ENCODE measurements around the gene NPLOC4.

The NPLOC4 gene

DNA sequence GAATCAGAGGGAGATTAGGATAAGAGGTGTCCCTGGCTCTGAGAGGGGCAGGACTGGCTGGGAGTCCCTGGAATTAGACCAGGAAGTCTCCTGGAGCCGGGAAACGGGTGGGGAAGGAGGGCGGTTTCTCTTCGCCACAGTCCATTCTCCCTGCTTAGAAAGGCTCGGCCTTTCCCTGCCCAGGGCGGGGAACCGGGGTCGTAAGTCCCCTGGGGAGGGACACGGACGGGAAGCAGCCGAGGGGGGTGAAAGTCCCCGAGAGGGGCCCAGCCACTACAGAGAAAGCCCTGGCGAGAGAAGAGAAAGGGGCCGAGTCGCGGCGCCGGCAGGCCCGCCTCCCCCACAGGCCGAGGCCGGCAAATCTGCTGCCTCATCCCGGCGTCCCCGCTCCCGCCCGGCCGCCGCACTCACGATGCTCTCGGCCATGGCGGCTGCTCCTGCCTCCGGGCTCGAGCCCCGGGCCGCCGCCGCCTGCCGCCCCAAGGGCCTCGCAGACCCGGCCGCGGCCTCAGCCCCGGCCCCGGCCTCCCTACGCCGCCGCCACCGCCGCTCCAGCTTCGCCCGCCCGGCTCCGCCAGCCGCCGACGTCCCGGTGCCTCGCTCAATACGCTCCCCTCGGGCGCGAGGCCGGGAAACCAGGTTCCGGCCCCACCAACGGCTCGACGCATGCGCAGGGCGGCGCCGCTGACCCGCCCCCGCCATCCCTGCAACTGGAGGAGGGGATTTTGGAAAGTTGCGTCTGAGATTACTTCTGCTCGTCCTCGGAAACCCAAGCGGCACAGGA, at the start of gene NPLOC4, which contains the start of gene TSPAN10:
Gene NPLOC4 (minus strand): TSS at position 608 of the 784 bp plus-strand sequence. CDS start 182 bp downstream, at position 426.
Gene TSPAN10 (plus strand): TSS at position 692 of the 784 bp plus-strand sequence. CDS start 5,217 bp downstream, outside the sequence.
- peak within 1 kb of the TSS; percentile 97 to 99 for H3K9ac ChIP-seq (ENCODE audit: low read length in 2 of 2)
- H3K36me3 ChIP-seq (ENCODE audit: control insufficient read depth in 2 of 2, insufficient read depth in 2 of 2, low read length in 2 of 2), result no peaks in the 10 kb centered on the region
- H3K9me3 ChIP-seq (ENCODE audit: control insufficient read depth in 2 of 2, low read length in 2 of 2), result no peaks in the 10 kb centered on the region
- H3K4me3 ChIP-seq (ENCODE audit: low read length in 2 of 2), result peak within 1 kb of the TSS; percentile 94 to 99
- H3K4me1 ChIP-seq (ENCODE audit: control insufficient read depth, insufficient read depth, low read length), result peaks cover 18% of the 10 kb centered on the region
- peak within 1 kb of the TSS; percentile 74 for H3K27ac ChIP-seq (ENCODE audit: low read length)
- no peaks in the 10 kb centered on the region for H3K27me3 ChIP-seq (ENCODE audit: control insufficient read depth in 1 of 2, insufficient read depth in 2 of 2, low read length in 2 of 2)

DNA sequence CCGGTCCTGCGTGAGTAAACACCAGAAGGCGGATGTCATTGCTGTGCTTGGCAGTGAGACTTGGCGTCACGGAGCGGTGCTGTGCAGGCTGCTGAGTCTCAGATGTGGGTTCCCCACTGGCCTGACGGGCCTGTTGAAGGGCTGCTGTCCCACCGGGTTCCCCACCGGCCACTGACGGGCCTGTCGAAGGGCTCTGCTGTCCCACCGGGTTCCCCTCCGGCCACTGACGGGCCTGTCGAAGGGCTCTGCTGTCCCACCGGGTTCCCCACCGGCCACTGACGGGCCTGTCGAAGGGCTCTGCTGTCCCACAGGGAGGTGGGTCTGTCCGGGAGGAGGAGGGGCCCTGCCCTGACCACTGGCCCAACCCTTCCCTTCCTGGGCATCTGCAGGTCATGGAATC, 49.7 kb upstream of the NPLOC4 start:
- no peak overlapping the region for H3K4me3 ChIP-seq (ENCODE audit: low read length in 2 of 2)
- no peak overlapping the region for H3K27ac ChIP-seq (ENCODE audit: low read length)
- H3K9ac ChIP-seq (ENCODE audit: low read length in 2 of 2), result no peak overlapping the region
- H3K27me3 ChIP-seq (ENCODE audit: control insufficient read depth in 1 of 2, insufficient read depth in 2 of 2, low read length in 2 of 2), result no peaks in the 10 kb centered on the region
- H3K9me3 ChIP-seq (ENCODE audit: control insufficient read depth in 2 of 2, low read length in 2 of 2), result no peaks in the 10 kb centered on the region
- H3K36me3 ChIP-seq (ENCODE audit: control insufficient read depth in 2 of 2, insufficient read depth in 2 of 2, low read length in 2 of 2), result peaks cover 19 to 32% of the 10 kb centered on the region in 2 donors
- peaks cover 26% of the 10 kb centered on the region for H3K4me1 ChIP-seq (ENCODE audit: control insufficient read depth, insufficient read depth, low read length)

DNA sequence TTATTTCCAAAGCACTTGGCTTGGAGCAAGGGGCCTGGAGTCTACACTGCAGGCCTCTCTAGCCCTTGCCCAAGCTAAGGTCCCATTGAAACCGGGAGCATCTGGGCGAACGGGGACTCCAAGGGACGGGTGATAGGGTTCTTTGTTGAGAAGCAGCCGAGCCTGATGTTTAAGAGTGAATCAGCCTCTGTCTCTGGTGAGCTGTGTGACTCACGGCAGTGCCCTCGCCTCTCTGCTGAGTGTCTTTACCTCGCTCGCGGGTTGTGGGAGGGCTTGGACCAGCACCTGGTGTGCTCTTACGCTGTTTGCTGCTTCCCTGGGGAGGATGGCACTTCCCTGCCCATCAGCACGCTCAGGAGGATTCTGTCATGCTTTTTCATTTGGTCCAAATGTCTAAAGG, 48.2 kb upstream of the NPLOC4 start:
- H3K36me3 ChIP-seq (ENCODE audit: control insufficient read depth in 2 of 2, insufficient read depth in 2 of 2, low read length in 2 of 2), result peaks cover 8 to 24% of the 10 kb centered on the region in 2 donors
- peaks cover 26% of the 10 kb centered on the region for H3K4me1 ChIP-seq (ENCODE audit: control insufficient read depth, insufficient read depth, low read length)
- H3K27ac ChIP-seq (ENCODE audit: low read length), result no peak overlapping the region
- peak overlapping the region; percentile 81 to 92 for H3K4me3 ChIP-seq (ENCODE audit: low read length in 2 of 2)
- peak overlapping the region; percentile 68 to 80 for H3K9ac ChIP-seq (ENCODE audit: low read length in 2 of 2)
- H3K27me3 ChIP-seq (ENCODE audit: control insufficient read depth in 1 of 2, insufficient read depth in 2 of 2, low read length in 2 of 2), result no peaks in the 10 kb centered on the region
- no peaks in the 10 kb centered on the region for H3K9me3 ChIP-seq (ENCODE audit: control insufficient read depth in 2 of 2, low read length in 2 of 2)

DNA sequence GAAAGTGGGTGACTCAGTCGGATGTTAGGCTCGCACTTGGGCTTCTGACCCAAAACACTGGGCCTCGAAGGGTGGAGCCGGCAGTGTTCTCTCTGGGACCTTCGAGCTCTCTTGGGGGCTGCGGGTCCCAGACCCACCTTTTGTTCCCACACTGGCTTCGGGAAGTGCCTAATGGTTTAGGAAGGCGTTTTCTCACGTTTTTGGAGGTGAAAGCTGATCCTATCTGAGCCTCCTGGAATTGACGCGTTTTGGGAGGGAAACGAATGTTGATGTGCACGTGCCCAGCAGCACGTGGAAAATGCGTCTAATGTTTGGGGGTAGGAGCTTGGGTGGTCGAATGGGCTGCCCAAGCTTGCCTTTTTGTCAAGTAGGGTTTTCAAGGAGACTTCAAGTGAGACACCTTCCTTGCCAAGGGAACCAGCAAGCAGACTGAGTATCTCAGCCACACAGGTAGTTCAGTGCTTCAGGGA, 47.6 kb upstream of the NPLOC4 start:
- Histone ChIP-seq H3K27me3 (ENCODE audit: control insufficient read depth in 1 of 2, insufficient read depth in 2 of 2, low read length in 2 of 2) (no peaks in the 10 kb centered on the region), H3K4me3 (ENCODE audit: low read length in 2 of 2) (peak overlapping the region; percentile 81 to 92), H3K9me3 (ENCODE audit: control insufficient read depth in 2 of 2, low read length in 2 of 2) (no peaks in the 10 kb centered on the region), H3K9ac (ENCODE audit: low read length in 2 of 2) (peak overlapping the region; percentile 68 to 80), H3K27ac (ENCODE audit: low read length) (no peak overlapping the region), H3K36me3 (ENCODE audit: control insufficient read depth in 2 of 2, insufficient read depth in 2 of 2, low read length in 2 of 2) (peaks cover 7 to 24% of the 10 kb centered on the region in 2 donors), H3K4me1 (ENCODE audit: control insufficient read depth, insufficient read depth, low read length) (peaks cover 26% of the 10 kb centered on the region)

DNA sequence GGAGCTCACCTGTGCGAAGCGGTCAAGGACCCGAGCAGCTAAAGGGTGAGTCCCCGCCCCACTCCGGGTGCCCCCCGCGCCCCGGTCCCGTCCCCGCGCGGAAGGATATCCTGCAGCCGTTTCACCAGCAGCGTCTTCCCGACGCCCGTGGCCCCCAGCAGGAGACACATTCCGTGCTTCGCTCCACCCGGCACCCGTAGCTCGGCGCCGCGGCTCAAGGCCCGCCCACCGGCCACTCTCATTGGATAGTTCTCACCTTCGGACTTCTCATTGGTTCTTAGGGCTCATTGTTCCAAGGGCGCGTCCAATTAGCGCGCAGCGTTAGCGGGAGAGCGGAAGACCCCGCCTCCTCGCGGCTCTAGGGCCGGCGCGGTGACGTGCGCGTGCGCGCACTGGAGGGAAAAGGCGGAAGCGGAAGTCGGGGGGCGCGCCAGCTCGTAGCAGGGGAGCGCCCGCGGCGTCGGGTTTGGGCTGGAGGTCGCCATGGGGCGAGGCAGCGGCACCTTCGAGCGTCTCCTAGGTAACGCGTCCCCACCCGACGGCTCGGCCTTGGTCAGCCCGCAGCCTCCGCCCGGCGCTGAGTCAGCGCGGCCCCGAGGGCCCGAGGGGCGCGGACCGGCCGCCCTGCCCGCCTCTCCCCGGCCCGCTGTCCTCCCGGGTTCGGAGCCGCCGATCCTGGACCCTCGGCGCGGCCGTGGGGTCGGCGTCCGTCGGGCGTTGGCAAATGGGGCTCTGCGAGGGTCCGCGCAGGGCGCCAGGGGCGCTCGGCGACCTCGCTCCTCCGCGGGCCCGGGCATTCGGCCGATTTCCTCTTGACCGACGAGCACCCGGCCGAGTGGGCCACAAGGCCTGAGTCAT, 46.9 kb upstream of the NPLOC4 start, which contains the start of the genes ARL16 and HGS:
Gene ARL16 (minus strand): TSS at position 214 of the 858 bp plus-strand sequence. CDS start 44 bp downstream, at position 170.
Gene HGS (plus strand): TSS at position 428 of the 858 bp plus-strand sequence. CDS start 56 bp downstream, at position 484.
- Histone ChIP-seq H3K9me3 (ENCODE audit: control insufficient read depth in 2 of 2, low read length in 2 of 2) (no peaks in the 10 kb centered on the region), H3K27me3 (ENCODE audit: control insufficient read depth in 1 of 2, insufficient read depth in 2 of 2, low read length in 2 of 2) (no peaks in the 10 kb centered on the region), H3K4me3 (ENCODE audit: low read length in 2 of 2) (peak within 1 kb of the TSS; percentile 82 to 92), H3K27ac (ENCODE audit: low read length) (peak within 1 kb of the TSS; percentile 55), H3K36me3 (ENCODE audit: control insufficient read depth in 2 of 2, insufficient read depth in 2 of 2, low read length in 2 of 2) (peaks cover 5 to 18% of the 10 kb centered on the region in 2 donors), H3K9ac (ENCODE audit: low read length in 2 of 2) (peak within 1 kb of the TSS; percentile 82 to 83), H3K4me1 (ENCODE audit: control insufficient read depth, insufficient read depth, low read length) (peaks cover 26% of the 10 kb centered on the region)

DNA sequence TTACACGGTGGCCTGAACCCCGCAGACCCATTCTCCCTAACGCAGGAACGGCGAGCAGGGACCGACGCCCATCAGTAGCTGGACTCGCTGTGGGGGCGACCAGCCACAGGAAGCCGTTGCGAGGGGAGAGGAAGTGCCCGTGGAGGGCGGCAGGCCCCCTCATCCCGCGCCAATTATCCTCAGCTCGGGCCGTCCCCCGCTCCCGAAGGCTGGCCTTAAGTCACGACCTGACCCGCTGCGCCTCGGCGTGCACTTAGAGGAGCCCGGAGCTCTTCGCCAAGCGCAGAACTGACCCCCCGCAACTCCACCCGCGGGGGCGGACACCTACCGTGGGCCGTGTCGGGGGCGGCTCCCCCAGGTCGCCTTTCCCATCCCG, 46.3 kb upstream of the NPLOC4 start:
- peaks cover 5 to 14% of the 10 kb centered on the region in 2 donors for H3K36me3 ChIP-seq (ENCODE audit: control insufficient read depth in 2 of 2, insufficient read depth in 2 of 2, low read length in 2 of 2)
- peaks cover 26% of the 10 kb centered on the region for H3K4me1 ChIP-seq (ENCODE audit: control insufficient read depth, insufficient read depth, low read length)
- H3K27me3 ChIP-seq (ENCODE audit: control insufficient read depth in 1 of 2, insufficient read depth in 2 of 2, low read length in 2 of 2), result no peaks in the 10 kb centered on the region
- H3K9ac ChIP-seq (ENCODE audit: low read length in 2 of 2), result peak overlapping the region; percentile 82 to 83
- H3K9me3 ChIP-seq (ENCODE audit: control insufficient read depth in 2 of 2, low read length in 2 of 2), result no peaks in the 10 kb centered on the region
- H3K27ac ChIP-seq (ENCODE audit: low read length), result peak overlapping the region; percentile 55
- H3K4me3 ChIP-seq (ENCODE audit: low read length in 2 of 2), result peak overlapping the region; percentile 82 to 92

DNA sequence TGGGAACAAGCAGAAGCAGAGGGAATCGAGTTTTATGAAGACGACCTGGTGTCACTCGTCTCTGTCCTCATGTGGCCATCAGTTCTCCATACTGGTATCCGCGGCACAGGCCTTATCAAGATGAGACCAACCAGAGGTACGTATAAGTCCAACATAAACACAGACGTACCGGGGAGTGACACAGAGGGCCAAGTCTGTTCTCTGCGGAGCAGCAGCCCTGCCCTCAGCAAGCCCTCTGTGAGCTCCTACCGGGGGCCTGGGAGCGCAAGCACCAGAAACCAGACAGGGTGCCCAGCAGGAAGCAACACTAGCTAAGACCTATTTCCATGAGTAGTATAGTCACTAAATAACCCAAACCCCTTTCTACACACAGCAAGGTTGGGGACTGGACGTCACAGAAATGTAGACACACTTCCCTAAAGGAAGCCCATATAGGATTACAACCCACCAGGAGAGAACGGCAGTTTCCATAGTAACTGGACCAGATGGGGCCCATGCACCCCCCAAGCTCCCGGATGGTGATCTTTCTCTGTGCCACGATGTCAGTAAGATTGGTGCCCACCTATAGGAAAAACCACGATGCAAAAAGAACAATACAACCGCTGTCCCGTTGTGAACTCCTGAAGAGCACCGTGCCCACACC, 45.8 kb upstream of the NPLOC4 start:
- Histone ChIP-seq H3K27me3 (ENCODE audit: control insufficient read depth in 1 of 2, insufficient read depth in 2 of 2, low read length in 2 of 2) (no peaks in the 10 kb centered on the region), H3K4me1 (ENCODE audit: control insufficient read depth, insufficient read depth, low read length) (peaks cover 26% of the 10 kb centered on the region)

DNA sequence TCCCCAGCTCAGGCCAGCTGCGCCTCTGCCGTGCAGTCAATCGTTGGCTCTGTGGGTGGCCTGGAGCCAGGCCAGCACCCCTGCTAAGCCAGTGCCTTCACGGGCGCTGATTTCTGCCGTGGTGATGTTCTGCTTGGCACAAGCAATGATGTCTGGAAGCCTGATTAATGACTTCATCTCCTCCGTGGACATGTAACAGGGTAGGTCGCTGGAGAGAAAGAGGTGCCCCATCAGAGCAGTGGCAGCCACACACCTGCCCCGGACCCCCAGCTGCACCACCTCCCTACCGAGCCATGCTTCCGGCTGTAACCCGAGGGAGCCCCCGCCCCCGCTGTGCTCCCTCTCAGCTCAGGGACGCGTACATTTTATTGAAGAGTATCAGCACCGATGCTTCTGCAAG, 44.8 kb upstream of the NPLOC4 start:
- Histone ChIP-seq H3K4me3 (ENCODE audit: low read length in 2 of 2) (no peak overlapping the region), H3K4me1 (ENCODE audit: control insufficient read depth, insufficient read depth, low read length) (peaks cover 26% of the 10 kb centered on the region), H3K9ac (ENCODE audit: low read length in 2 of 2) (no peak overlapping the region), H3K9me3 (ENCODE audit: control insufficient read depth in 2 of 2, low read length in 2 of 2) (no peaks in the 10 kb centered on the region), H3K27ac (ENCODE audit: low read length) (no peak overlapping the region), H3K36me3 (ENCODE audit: control insufficient read depth in 2 of 2, insufficient read depth in 2 of 2, low read length in 2 of 2) (peaks cover 5 to 9% of the 10 kb centered on the region in 2 donors), H3K27me3 (ENCODE audit: control insufficient read depth in 1 of 2, insufficient read depth in 2 of 2, low read length in 2 of 2) (no peaks in the 10 kb centered on the region)

More for the DNA sequence above, 45.8 kb upstream of the NPLOC4 start:
- H3K36me3 ChIP-seq (ENCODE audit: control insufficient read depth in 2 of 2, insufficient read depth in 2 of 2, low read length in 2 of 2), result peaks cover 5 to 14% of the 10 kb centered on the region in 2 donors
- H3K27ac ChIP-seq (ENCODE audit: low read length), result no peak overlapping the region
- peak overlapping the region; percentile 82 to 83 for H3K9ac ChIP-seq (ENCODE audit: low read length in 2 of 2)
- no peaks in the 10 kb centered on the region for H3K9me3 ChIP-seq (ENCODE audit: control insufficient read depth in 2 of 2, low read length in 2 of 2)
- H3K4me3 ChIP-seq (ENCODE audit: low read length in 2 of 2), result peak overlapping the region; percentile 82 to 92

DNA sequence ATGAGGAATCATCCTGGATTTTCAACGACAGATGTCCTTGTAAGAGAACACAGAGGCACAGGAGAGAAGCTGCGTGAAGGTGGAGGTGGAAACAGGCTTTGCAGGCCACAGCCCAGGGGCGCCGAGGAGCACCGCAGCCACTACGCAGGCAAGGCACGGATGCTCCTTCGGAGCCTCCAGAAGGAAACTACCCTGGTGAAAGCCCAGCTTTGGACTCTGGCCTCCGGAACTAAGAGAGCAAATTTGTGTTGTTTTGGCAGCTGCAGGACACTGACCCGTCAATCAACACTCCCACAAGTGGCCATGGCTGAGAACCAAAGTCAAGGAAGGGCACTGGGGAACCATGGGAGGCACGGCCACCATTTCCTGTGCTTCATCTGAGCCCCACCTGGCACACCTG, 43.2 kb upstream of the NPLOC4 start:
- H3K4me3 ChIP-seq (ENCODE audit: low read length in 2 of 2), result no peak overlapping the region
- H3K9ac ChIP-seq (ENCODE audit: low read length in 2 of 2), result no peak overlapping the region
- H3K27ac ChIP-seq (ENCODE audit: low read length), result no peak overlapping the region
- no peaks in the 10 kb centered on the region for H3K27me3 ChIP-seq (ENCODE audit: control insufficient read depth in 1 of 2, insufficient read depth in 2 of 2, low read length in 2 of 2)
- H3K36me3 ChIP-seq (ENCODE audit: control insufficient read depth in 2 of 2, insufficient read depth in 2 of 2, low read length in 2 of 2), result peaks cover 0 to 5% of the 10 kb centered on the region in 2 donors
- no peaks in the 10 kb centered on the region for H3K9me3 ChIP-seq (ENCODE audit: control insufficient read depth in 2 of 2, low read length in 2 of 2)
- H3K4me1 ChIP-seq (ENCODE audit: control insufficient read depth, insufficient read depth, low read length), result peaks cover 19% of the 10 kb centered on the region

DNA sequence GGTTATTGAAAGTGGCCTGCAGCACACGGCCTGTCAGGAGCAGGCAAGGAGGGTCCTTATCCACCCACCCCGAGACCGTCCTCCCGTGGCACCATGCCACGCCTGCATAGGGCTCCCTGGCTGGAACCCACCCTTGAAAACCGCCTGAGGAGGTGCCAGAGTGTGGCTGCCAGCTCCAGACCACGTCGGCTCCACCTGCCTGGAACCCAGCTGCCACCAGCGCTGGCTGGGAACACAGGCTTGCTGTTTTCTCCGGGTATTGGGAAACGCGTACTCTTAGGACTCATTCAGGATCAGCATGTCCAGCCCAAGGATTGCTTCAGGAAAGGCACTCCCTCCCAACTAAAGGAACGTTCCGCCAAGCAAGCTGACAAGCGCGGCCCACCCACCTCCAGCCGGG, 40.0 kb upstream of the NPLOC4 start:
- no peaks in the 10 kb centered on the region for H3K4me1 ChIP-seq (ENCODE audit: control insufficient read depth, insufficient read depth, low read length)
- H3K27ac ChIP-seq (ENCODE audit: low read length), result no peak overlapping the region
- no peak overlapping the region for H3K4me3 ChIP-seq (ENCODE audit: low read length in 2 of 2)
- H3K9me3 ChIP-seq (ENCODE audit: control insufficient read depth in 2 of 2, low read length in 2 of 2), result no peaks in the 10 kb centered on the region
- no peak overlapping the region for H3K9ac ChIP-seq (ENCODE audit: low read length in 2 of 2)
- no peaks in the 10 kb centered on the region for H3K27me3 ChIP-seq (ENCODE audit: control insufficient read depth in 1 of 2, insufficient read depth in 2 of 2, low read length in 2 of 2)
- peaks cover 9 to 17% of the 10 kb centered on the region in 2 donors for H3K36me3 ChIP-seq (ENCODE audit: control insufficient read depth in 2 of 2, insufficient read depth in 2 of 2, low read length in 2 of 2)

All from stomach smooth muscle (tissue), 2 donors.